Stimulated activated CD4-positive, alpha-beta T cell treated with anti-CD3 and anti-CD28 coated beads, TNF-alpha, amount 100 ng/mL, for 48 hours (primary cell): ENCODE measurements around the gene EXT2.

Experiments
- DNase-seq, 3 donors: peaks; one replicate each; pipeline ENCODE4 v3.0.0-alpha.2; 2020; ENCODE audit warnings: low read depth in 3 of 3

Gene EXT2

GRCh38 chr11:44203270-44204043 lies 108.0 kb downstream of the EXT2 start:
- no peak for DNase-seq

- no peak for DNase-seq
These were observed 109.9 kb downstream of the EXT2 start for GRCh38 chr11:44205352-44205751.

GRCh38 chr11:44205836-44206235 lies 110.4 kb downstream of the EXT2 start:
- DNase-seq: no peak

GRCh38 chr11:44207292-44207691 lies 111.8 kb downstream of the EXT2 start:
- DNase-seq: no peak

- DNase-seq: no peak
These were observed 113.6 kb downstream of the EXT2 start for GRCh38 chr11:44208976-44209603.

GRCh38 chr11:44212128-44212527 lies 116.7 kb downstream of the EXT2 start:
- DNase-seq: no peak

GRCh38 chr11:44213148-44213547 lies 117.7 kb downstream of the EXT2 start:
- no peak for DNase-seq

GRCh38 chr11:44217432-44217831 lies 122.0 kb downstream of the EXT2 start:
- no peak for DNase-seq

- no peak for DNase-seq
These were observed 124.6 kb downstream of the EXT2 start for GRCh38 chr11:44219830-44220796.

- no peak for DNase-seq
These were observed 126.0 kb downstream of the EXT2 start for GRCh38 chr11:44221456-44221855.

- no peak for DNase-seq
These were observed 126.5 kb downstream of the EXT2 start for GRCh38 chr11:44221992-44222391.

GRCh38 chr11:44223238-44223637 lies 127.8 kb downstream of the EXT2 start:
- DNase-seq: no peak

- DNase-seq: no peak
These were observed 129.5 kb downstream of the EXT2 start for GRCh38 chr11:44224867-44225501.

- DNase-seq: no peak
These were observed 131.0 kb downstream of the EXT2 start for GRCh38 chr11:44226490-44226889.

GRCh38 chr11:44226945-44227344 lies 131.5 kb downstream of the EXT2 start:
- DNase-seq: no peak

GRCh38 chr11:44228379-44228778 lies 132.9 kb downstream of the EXT2 start:
- DNase-seq: no peak

- no peak for DNase-seq
These were observed 133.6 kb downstream of the EXT2 start for GRCh38 chr11:44229098-44229497.

- DNase-seq: no peak
These were observed 134.1 kb downstream of the EXT2 start for GRCh38 chr11:44229624-44230023.

GRCh38 chr11:44235765-44236201 lies 140.3 kb downstream of the EXT2 start:
- no peak for DNase-seq

- no peak for DNase-seq
These were observed 140.8 kb downstream of the EXT2 start for GRCh38 chr11:44236296-44236695.

- DNase-seq: no peak
These were observed 141.7 kb downstream of the EXT2 start for GRCh38 chr11:44237156-44237555.

- DNase-seq: no peak
These were observed 146.4 kb downstream of the EXT2 start for GRCh38 chr11:44241851-44242250.
